ENCODE results near the gene ENC1. TPM values are rescaled to one million over a fixed set of nuclear protein-coding genes. Genes with fewer than 3 reads are reported as not detected.

The ENC1 gene
- polyA plus RNA-seq, 1 of the 3 experiments (the other 2 are of a cell fraction), result 20.3 TPM

- H3K36me3 ChIP-seq (replicated peaks in 1 of 2; ENCODE audit: control insufficient read depth in 1 of 2, insufficient read depth in 2 of 2, low read length in 1 of 2), result no peaks in the 10 kb centered on the region
- H3K9me3 ChIP-seq, result no peaks in the 10 kb centered on the region
- no peak overlapping the region for H2AFZ ChIP-seq (ENCODE audit: low read depth)
- no peak overlapping the region for H3K9ac ChIP-seq
- H4K20me1 ChIP-seq (ENCODE audit: insufficient read depth), result no peaks in the 10 kb centered on the region
- H3K4me1 ChIP-seq (ENCODE audit: control insufficient read depth in 1 of 2, insufficient read depth in 2 of 2, low read depth in 1 of 2, low read length in 1 of 2), result peaks cover 0 to 28% of the 10 kb centered on the region in 2 experiments; a peak in 1 of 4 replicates
- H3K27me3 ChIP-seq (ENCODE audit: insufficient read depth), result no peaks in the 10 kb centered on the region
- no peak overlapping the region for H3K4me3 ChIP-seq (ENCODE audit: low read depth in 2 of 2, low read length in 1 of 2)
- ChIA-PET CTCF (interaction anchor here (1.0 kb wide), 1 partner anchor 65 kb away, joined by 3 read pairs; no protein-coding TSS in a partner anchor), POLR2A (no interaction called here)
- H3F3A ChIP-seq (replicated peaks; ENCODE audit: insufficient read depth), result peaks cover 25% of the 10 kb centered on the region
- H3K4me2 ChIP-seq, result no peak overlapping the region
- 96% methylated on average over 7 of the region's 7 CpGs for WGBS (ENCODE audit: low lambda C conversion rate)
- H3K79me2 ChIP-seq (ENCODE audit: insufficient read depth), result no peaks in the 10 kb centered on the region
- H3K27ac ChIP-seq (ENCODE audit: low read depth in 2 of 2, low read length in 1 of 2), result no peak overlapping the region
- DNase-seq, result no peak
- TF ChIP-seq ZBTB33 (IDR thresholded peaks at IDR 0.05; ENCODE audit: borderline replicate concordance, low read depth) (no peak), ELF1 (IDR thresholded peaks at IDR 0.05) (no peak), RCOR1 (IDR thresholded peaks at IDR 0.05; ENCODE audit: low read length) (no peak), FOSL2 (IDR thresholded peaks at IDR 0.05; ENCODE audit: borderline replicate concordance, low read depth) (no peak), GATA2 (CRISPR knock-in tag; IDR thresholded peaks at IDR 0.05) (no peak), MAX (IDR thresholded peaks at IDR 0.05; ENCODE audit: low read depth) (no peak), MEF2A (IDR thresholded peaks at IDR 0.05; ENCODE audit: borderline replicate concordance, low read depth) (no peak), POLR2AphosphoS5 (IDR thresholded peaks at IDR 0.05; ENCODE audit: low read depth, low read length) (no peak)
- H3K9me2 ChIP-seq, result no peaks in the 10 kb centered on the region
Observed at GRCh38 chr5:74578356-74579044, 62.0 kb downstream of the ENC1 start.

Other genes starting within 250 kb of the ENC1 start
- gene HEXB, start 44.5 kb upstream of the ENC1 start, polyA plus RNA-seq (2012; rRNA removed), result 75.8 and 80.0 TPM in 2 replicates
- gene GFM2, start 126.4 kb upstream of the ENC1 start, polyA plus RNA-seq (2012; rRNA removed), result 29.5 and 37.3 TPM in 2 replicates
- 70.7 and 81.0 TPM in 2 replicates for gene NSA2, start 126.5 kb upstream of the ENC1 start, polyA plus RNA-seq (2012; rRNA removed)
- gene FAM169A, start 225.7 kb upstream of the ENC1 start, polyA plus RNA-seq (2012; rRNA removed), result 2.6 and 3.3 TPM in 2 replicates